ENCODE results near the gene ZNF574.

The ZNF574 gene

DNA sequence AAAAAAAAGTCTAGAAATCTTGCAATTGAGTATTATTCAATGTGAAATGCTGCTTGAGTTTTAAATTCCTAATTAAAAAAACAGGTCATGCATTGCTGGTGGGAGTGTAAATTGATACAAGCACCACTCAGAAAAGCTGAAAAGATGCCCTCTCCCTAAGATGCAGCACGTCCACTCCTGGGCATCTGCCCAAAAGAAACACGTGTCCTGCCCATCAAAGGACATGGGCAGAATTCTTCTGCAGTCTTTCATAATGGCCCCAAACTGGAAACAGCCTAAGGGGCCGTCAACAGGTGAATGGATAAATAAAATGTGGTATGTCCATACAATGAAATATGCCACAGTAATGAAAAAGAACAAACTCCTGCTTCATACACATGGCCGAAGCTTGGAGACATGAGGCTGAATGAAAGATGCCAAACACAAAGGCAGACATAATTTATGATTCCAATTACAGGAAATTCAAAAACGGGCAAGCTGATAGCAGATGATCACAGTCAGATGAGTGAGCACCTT lies 48.5 kb downstream of the ZNF574 start:
- no peak for DNase-seq (ENCODE audit: low spot score)

DNA sequence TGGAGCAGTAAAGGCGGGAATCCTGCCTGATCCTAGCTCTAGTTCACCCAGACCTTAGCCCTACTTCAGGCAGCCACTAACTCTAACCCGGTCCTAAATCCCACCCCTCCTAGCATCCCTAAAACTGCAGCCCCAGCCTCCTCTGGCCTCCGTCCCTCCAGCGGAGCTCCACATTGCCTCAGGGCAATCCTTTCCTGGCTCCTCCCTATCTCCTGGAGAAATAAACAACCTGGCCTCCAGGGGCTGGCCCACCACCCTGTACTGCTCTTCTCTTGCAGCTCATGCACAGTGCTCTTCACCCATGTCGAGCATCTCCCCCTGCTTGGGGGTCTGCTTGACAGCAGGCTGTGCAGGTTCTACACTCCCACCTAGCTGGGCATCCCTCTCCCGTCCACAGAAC lies 49.6 kb downstream of the ZNF574 start:
- DNase-seq (ENCODE audit: low spot score), result no peak

DNA sequence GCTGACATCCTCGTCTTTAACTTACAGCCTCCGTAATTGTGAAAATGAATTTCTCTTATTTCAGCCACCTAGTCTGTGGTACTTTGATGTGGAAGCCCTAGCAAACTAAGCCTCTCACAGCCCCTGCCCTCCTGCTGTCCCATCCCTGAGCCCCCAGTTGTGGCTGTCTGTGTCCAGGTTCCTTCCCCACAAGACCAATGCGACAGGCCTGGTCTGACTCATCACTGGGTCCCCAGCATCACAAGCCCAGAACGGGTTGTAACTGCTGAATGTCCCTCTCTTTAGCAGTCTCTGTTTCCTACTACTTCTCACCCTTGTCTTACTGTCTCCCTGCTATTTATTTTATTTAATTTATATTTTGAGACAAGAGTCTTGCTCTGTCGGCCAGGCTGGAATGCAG lies 50.6 kb downstream of the ZNF574 start:
- no peak for DNase-seq (ENCODE audit: low spot score)

DNA sequence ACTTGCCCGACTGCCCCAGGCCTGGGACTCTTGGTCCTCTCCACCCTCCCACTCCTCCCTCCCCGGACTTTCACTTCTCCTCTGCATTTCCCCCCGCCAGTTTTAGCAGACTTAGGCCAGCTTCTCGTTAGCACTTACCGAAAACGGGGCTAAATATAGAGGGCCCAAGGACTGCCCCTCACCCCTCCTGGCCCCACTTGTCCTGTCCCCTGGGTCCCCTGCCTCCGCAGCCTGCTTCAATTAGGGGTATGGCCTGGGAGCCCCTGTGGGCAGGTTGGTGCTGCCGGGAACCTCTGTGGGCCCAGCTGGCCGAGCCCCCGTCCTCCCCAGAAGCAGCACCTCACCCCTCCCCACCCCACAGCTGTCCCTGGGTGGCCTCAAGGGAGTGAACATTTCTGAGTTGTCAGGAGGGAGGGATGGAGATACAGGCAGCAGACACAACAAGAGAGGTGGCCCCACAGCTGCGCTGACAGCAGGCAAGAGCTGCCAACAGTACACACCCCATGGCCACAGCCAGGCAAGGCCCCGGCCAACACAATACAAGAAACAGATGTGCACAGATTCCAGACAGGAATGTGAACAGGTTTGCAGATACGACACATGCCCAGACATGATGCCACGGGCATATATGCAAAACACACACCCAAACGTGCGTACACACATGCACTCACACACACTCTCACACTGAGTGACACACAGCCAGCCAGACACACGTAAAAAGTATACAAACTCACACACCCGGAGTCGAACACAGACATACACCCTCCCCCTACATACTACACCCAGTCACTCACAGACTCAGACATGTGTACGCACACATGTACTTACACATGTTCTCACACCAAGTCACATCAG lies 53.7 kb downstream of the ZNF574 start:
- no peak for DNase-seq (ENCODE audit: low spot score)

DNA sequence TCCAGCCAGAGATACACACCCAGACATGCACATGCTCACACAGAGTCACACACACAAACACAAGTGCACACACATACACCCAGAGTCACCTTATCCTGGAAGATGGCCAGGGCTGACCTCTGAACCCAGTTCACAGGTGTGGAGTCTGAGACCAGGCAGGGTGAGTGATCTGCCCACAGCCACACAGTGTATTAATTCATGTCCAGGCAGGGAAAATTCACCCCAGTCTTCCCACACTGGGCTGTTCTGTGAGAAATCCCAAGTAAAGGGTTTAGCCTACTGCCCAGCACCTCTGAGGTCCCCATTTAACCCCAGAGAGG lies 54.2 kb downstream of the ZNF574 start:
- DNase-seq (ENCODE audit: low spot score), result no peak
